ENCODE data around the gene CARS1.

The CARS1 gene

DNA sequence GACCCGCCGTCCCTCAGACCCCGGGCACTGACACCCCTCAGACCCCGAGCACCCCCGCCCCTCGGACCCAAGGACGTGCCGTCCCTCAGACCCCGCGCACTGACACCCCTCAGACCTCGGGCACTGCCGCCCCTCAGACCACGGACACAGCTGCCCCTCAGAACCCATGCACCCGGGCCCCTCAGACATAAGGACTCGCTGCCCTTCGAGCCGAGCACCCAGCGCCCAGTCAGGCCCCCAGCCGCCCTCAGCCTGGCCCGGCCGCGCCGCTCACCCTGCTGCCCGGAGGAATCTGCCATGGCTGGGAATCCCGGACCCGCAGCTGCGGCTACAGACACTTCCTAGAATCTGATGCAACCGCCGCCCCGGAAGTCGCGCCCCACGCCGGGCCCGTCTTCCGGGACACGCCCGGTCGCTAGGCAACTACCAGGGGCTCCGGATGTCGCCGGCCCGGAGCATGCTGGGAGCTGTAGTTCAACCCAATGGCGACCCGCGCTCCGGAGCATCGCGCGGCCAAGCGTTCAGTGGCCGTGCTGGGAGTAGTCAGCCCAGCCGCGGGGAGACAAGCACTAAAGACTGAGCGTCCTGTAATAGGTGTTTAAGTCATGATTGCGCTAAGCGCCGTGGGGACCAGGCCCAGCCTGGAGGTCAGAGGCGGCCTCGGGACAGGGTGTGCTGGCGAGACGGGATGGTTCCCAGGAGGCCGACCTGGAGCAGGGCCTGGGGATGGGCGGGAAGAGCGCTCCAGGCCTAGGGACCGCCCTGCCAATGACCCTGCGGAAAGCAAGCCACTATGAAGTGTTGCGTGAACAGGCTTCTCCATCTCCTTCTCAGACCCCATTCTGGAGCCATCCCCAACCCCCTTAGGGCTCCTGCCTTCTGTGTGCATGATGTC is at the start of gene CARS1:
Gene CARS1, minus strand, starts transcription at position 355 of the 895 bp plus-strand sequence. Its CDS starts 56 bp downstream, at position 299.
- peak; percentile 96 for DNase-seq (ENCODE audit: extremely low spot score)
- POLR2A ChIA-PET: no interaction called here
- CTCF ChIA-PET: interaction anchor here (0.8 to 1.5 kb wide), 3 partner anchors 19 to 34 kb away, joined by 3 to 6 read pairs (median 3); no protein-coding TSS in a partner anchor
- no peak for TF ChIP-seq CTCF (IDR thresholded peaks at IDR 0.05; ENCODE audit: control extremely low read depth, extremely low read depth, low read depth, missing control alignments)

- no peak for TF ChIP-seq CTCF (IDR thresholded peaks at IDR 0.05; ENCODE audit: control extremely low read depth, extremely low read depth, low read depth, missing control alignments)
- ChIA-PET POLR2A (no interaction called here), CTCF (interaction anchor here (2.9 kb wide), 1 partner anchor 14 kb away, joined by 9 read pairs; no protein-coding TSS in a partner anchor)
- no peak for DNase-seq (ENCODE audit: extremely low spot score)
Measured at GRCh38 chr11:3105791-3106735, 48.8 kb upstream of the CARS1 start.

DNA sequence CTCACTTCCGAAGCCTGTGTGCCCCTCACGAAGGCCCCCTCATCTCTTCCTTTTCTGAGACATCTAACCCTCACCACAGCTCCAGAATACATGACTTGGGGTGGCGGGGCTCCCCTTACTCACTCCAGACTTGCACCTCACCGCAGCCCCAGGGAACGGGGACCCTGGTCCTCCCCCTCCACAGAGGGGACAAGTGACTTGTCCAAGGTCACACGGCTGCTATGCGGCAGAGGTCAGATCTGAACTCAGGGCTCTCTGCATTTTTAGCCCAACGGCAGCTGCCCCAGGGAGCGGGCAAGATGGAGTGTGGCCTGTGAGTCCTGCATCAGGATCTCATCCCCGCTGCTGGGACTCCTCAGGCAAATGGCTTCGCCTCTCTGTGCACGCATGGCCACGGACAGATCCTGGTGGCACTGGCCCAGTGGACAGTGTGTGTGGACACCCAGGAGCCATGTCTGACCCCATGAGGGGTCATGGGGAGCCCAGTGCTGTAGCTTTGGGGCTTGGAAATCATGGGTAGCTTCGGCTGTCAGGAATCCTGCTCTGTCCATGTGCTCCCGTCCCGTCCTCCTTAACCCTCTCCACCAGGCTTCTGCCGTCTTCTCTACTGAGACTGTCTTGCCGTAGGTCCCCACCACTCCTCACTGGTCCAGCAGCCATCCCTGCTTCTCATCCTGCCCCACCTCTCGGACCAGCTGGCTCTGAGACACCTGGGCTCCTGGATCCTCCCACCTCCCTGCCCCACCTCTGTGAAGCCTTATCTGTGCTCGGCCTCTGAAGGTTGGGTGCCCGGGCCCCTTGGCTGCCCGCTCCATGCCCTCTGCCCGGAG is 48.0 kb upstream of the CARS1 start:
- DNase-seq (ENCODE audit: extremely low spot score): no peak
- POLR2A ChIA-PET: no interaction called here
- TF ChIP-seq CTCF (IDR thresholded peaks at IDR 0.05; ENCODE audit: control extremely low read depth, extremely low read depth, low read depth, missing control alignments): no peak
- CTCF ChIA-PET: interaction anchor here (1.0 to 2.9 kb wide), 2 partner anchors 14 to 69 kb away, joined by 3 to 9 read pairs; no protein-coding TSS in a partner anchor

- POLR2A ChIA-PET: no interaction called here
- TF ChIP-seq CTCF (IDR thresholded peaks at IDR 0.05; ENCODE audit: control extremely low read depth, extremely low read depth, low read depth, missing control alignments): no peak
- CTCF ChIA-PET: interaction anchor here (1.0 to 2.9 kb wide), 2 partner anchors 13 to 68 kb away, joined by 3 to 9 read pairs; no protein-coding TSS in a partner anchor
- DNase-seq (ENCODE audit: extremely low spot score): no peak
Measured at GRCh38 chr11:3104051-3104714, 47.0 kb upstream of the CARS1 start.

DNA sequence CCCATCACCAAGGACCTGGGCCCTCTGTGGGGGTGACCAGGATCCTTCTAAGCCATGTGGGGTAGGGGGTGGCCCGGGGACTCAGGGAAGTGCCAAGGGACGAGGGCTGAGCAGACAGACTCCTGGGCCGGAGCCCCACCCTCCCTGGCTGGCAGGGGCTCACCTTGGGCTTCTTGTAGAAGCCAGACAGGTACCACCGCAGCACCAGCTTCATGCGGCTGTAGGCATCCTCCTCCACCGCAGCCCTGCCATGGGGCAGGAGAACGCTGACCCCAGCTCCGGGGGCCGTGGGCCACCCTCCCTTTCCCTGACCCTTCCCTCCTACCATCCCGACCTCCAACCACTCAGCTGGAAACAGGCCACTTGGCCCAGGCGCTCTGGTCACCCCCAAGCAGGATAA is 45.9 kb upstream of the CARS1 start:
- TF ChIP-seq CTCF (IDR thresholded peaks at IDR 0.05; ENCODE audit: control extremely low read depth, extremely low read depth, low read depth, missing control alignments): no peak
- ChIA-PET POLR2A (no interaction called here), CTCF (interaction anchor here (1.0 to 1.1 kb wide), 2 partner anchors 11 to 17 kb away, joined by 3 read pairs; no protein-coding TSS in a partner anchor)
- DNase-seq (ENCODE audit: extremely low spot score): no peak

Data from GM10248 (cell line).